HG03439 (cell line): ENCODE results near the gene ENPP1.
"Not testable (repeated sequence)": the region's sequence is repeated elsewhere in the genome, so short reads cannot be mapped to it uniquely, and the experiment has no call there.

Experiments used
- ATAC-seq: cut with Tn5 transposase; IDR thresholded peaks from one replicate; pipeline ENCODE4 v1.9.1; 2021; ENCODE audit warnings: mild to moderate bottlenecking, moderate library complexity; ENCODE audit not compliant: unreplicated experiment

ENPP1 gene

GRCh38 chr6:131828080-131828479, 20.3 kb downstream of the ENPP1 start:
- ATAC-seq = no peak

GRCh38 chr6:131828951-131829350, 21.1 kb downstream of the ENPP1 start:
- ATAC-seq = no peak

DNA sequence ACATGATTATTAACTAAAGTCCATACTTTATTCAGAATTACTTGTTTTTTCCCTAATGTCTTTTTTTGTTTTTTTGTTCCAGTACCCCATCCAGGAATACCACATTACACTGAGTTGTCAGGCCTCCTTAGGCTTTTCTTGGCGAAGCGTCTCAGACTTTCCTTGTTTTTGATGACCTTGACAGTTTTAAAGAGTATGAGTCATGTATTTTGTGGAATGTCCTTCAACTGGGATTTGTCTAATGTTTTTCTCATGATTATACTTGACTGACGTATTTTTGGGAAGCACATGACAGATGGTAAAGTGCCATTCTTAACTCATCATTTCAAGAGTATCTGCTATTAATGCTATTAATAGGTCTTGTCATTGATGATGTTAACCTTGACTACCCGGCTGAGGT, 23.6 kb downstream of the ENPP1 start:
- no peak for ATAC-seq

DNA sequence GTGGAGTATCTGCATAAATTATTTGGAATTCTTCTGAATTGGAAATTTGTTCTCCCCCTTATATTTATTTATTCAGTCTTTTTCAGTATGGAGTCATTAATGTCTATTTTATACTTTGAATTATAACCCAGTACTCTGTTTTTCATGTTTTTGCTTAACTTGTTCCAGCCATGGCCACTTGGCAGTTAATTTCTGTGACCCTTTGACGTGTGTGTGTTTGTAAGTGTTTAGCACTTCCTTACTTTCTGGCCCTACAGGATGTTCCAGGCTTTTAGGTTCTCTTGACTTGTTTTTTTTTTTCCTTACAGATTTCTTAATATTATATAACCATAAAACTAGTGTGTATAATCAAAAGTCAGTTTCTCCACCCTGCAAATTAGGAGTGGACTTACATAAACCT, 24.1 kb downstream of the ENPP1 start:
- ATAC-seq = no peak

DNA sequence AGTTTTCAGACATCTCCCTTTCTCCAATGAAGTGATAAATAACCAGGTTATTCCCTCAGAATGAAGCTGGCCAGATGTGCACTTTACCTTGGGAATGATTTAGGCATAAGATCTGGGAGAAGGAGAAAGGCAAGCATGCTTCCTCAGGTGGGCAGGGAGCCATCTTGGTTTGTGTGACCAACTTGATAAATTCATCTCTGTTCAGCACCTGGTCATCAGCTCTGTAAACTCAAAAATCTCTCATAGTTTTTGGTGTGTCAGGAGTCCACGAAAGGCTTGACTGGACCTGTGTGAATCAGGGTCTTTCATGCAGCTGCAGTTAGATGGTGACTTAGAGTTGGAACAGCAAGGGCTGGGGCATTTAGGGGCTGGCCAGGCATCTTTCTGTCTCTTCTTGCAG, 24.5 kb downstream of the ENPP1 start:
- no peak for ATAC-seq

- ATAC-seq = no peak
Measured at GRCh38 chr6:131838051-131838450, 30.2 kb downstream of the ENPP1 start.

DNA sequence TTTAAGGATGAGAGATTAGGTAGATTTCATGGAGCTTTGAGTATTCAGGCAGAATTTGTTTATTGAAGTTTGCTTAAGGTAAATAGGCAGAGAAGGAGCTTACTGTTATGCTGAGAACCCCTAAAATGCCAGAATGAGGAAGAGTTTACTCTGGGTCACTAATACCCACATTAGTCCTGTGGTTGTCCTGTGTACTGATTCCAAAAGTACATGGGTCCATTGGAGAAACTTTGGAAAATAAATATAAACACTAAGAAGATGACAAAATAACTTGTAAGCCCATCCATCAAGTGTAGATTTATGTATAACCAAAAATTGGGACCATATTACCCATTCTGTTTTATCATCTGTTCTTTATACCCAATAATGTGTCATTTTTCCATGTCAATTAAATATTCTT, 31.6 kb downstream of the ENPP1 start:
- no peak for ATAC-seq

- ATAC-seq = no peak
Measured at GRCh38 chr6:131840441-131840840, 32.6 kb downstream of the ENPP1 start.

GRCh38 chr6:131840936-131841583, 33.2 kb downstream of the ENPP1 start:
- no peak for ATAC-seq

- no peak for ATAC-seq
Measured at GRCh38 chr6:131843768-131844167, 35.9 kb downstream of the ENPP1 start.

- no peak for ATAC-seq
Measured at GRCh38 chr6:131844243-131844841, 36.5 kb downstream of the ENPP1 start.

- ATAC-seq = no peak
Measured at GRCh38 chr6:131846023-131846663, 38.3 kb downstream of the ENPP1 start.

DNA sequence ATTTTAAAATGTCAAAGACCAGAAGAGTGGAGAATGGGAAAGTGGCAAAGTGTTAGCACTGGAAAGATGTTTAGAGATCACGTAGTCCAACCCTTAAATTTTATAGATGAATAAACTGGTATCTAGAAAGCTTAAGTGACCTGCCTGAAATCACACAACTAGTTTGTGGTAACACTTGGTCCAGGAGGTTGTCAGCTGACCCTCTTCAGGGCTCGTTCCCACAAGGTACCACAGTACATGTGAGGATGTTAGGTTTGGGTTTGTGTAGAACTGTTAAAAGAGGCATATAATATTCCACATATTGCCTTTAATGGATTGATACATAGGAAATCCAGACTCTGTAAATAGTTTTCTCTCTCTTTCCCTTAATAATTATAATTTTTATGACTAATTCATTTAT, 39.1 kb downstream of the ENPP1 start:
- ATAC-seq = no peak

DNA sequence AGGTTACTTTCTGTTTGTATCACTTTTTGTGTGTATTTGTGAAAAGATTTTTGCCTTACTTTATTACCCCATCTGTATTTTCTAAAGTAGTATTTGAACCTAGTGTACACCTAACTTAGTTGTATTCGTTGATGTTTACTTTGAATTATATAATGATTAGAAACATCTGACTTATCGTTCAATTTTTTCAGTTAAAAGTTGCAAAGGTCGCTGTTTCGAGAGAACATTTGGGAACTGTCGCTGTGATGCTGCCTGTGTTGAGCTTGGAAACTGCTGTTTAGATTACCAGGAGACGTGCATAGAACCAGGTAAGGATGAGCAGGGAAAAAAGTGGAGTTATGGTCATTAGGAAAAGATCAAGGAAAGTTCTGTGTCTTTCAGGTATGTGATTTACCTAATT, 42.0 kb downstream of the ENPP1 start:
- ATAC-seq = no peak

- ATAC-seq = no peak
Measured at GRCh38 chr6:131851049-131851769, 43.4 kb downstream of the ENPP1 start.

- no peak for ATAC-seq
Measured at GRCh38 chr6:131852200-131852599, 44.4 kb downstream of the ENPP1 start.

DNA sequence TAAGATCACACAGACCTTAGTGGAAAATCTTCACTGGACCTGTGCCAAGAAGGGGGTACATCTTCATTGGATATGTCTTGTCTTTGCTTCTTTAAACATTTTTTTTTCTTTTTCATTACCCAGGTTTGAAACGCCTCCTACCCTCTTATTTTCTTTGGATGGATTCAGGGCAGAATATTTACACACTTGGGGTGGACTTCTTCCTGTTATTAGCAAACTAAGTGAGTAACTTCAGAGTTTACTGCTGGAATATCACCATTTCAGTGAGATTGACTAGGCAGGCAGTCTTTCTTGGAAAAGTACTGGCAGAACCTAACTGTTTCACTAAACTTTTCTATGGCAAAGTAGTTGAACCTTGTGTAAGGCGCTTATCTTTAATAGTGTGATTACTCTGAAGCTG, 47.0 kb downstream of the ENPP1 start:
- ATAC-seq = no peak

DNA sequence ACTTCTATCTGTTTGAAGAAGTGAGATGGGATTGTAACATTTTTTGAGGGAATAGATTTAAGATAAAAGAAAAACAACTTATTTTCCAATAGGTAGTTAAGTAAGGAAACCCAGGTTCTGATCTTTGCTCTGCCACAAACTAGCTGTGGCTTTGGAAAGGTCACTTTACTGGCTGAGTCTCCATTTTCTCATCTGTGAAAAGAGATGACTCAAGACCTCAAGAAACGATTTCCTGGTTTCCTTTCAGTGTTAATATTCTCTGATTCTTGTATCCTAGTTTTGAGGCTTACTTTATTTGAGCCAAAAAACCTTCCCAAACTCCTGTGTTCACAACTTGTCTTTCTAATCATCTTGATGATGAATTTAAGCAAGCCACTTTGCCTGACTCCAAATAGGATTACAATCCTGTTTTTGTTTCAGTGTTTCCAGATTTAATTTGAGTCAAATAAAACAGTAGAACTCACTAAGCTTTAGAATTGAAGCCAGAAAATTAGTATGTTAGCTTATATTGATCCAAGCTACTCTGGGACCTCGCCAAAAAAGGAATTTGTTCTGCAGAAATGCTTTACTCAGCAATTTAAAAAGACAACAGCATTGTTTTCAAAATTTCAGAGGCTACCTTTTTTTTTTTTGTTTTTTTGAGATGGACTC, 51.1 kb downstream of the ENPP1 start:
- ATAC-seq = no peak

DNA sequence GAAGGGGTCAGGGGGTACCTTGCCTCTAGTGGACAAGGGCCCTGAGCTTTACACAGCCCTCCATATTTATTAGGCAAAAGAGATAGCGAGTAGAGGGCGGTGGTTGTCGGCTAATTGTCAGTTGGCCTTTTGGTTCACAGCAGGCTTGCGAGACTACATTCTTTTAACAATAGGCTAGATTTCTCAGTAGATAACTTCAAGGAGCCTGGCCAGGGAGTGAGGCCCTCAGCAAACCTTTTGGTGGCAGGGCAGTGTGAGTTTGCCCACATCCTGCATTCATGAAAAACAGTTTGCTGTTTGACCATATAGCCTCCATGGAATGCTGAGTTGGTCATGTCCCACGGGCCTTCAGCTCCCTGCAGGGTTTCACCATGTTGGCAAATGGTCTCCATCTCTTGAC, 51.8 kb downstream of the ENPP1 start:
- ATAC-seq = not testable (repeated sequence)

GRCh38 chr6:131861381-131861780, 53.6 kb downstream of the ENPP1 start:
- ATAC-seq = no peak

- no peak for ATAC-seq
Measured at GRCh38 chr6:131862476-131862875, 54.7 kb downstream of the ENPP1 start.
